Vagina (tissue), 2 donors: Measurements from ENCODE around the gene GFOD1.

Source experiments
- POLR2A ChIP-seq, 2 donors: fragments of 450-650 bp; IDR thresholded peaks; one replicate each; pipeline ENCODE4 v1.6.1; 2017; ENCODE audit warnings: antibody characterized with exemption in 2 of 2, mild to moderate bottlenecking in 2 of 2, moderate library complexity in 2 of 2
- TF ChIP-seq, protein P1 (sequence below), 3 experiments: fragments of 450-650 bp in 2 of 3; fragments of 200-600 bp in 1 of 3; sonication (generic) in 1 of 3; IDR thresholded peaks; one replicate each; pipeline ENCODE4 v1.5.1; 2017 to 2019; ENCODE audit warnings: antibody characterized with exemption in 3 of 3, mild to moderate bottlenecking in 2 of 3, moderate library complexity in 2 of 3

DNA sequence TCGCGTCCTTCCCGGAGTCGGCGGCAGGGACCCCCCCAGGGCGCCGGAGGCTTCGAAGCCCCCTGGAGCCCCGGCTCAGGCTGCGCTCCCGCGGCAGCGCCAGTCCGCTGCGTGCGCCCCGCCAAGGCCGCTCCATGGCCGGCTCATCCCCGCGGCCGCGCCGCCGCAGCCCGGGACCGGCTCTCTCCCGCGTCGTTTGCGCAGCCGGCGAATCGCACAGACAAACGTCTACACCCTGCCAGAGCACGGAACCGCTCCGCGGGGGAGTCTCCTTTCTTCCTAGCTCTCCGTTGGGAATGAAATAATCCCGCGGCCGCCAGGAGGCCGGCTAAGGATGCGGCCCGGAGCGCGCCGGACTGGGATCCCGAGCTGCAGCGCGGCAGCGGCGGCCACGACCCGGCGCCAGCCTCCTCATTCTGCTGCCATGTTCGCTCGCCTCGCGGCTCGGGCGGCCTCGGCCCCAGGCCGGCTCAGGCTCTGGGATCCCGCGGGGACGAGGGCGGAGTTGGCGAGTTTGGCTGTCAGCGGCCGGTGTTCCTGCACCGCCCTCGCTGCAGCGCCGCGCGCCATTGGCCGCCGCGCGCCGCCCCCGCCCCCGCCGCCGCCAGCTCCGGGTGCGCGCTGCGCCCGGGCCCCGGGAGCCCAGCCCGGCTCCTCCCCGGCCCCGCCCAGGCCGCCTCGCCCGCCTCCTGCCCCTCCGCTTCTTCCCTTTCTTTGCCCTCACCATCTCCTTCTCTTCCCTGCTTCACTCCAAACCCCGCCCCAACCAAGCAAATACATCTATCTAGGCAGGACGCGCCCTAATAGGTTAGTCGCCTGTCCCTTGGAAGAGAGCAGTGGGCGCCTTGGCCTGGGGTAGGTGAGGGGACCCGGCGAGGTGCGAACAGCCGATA lies at the start of gene GFOD1:
- TF ChIP-seq, protein P1, sequence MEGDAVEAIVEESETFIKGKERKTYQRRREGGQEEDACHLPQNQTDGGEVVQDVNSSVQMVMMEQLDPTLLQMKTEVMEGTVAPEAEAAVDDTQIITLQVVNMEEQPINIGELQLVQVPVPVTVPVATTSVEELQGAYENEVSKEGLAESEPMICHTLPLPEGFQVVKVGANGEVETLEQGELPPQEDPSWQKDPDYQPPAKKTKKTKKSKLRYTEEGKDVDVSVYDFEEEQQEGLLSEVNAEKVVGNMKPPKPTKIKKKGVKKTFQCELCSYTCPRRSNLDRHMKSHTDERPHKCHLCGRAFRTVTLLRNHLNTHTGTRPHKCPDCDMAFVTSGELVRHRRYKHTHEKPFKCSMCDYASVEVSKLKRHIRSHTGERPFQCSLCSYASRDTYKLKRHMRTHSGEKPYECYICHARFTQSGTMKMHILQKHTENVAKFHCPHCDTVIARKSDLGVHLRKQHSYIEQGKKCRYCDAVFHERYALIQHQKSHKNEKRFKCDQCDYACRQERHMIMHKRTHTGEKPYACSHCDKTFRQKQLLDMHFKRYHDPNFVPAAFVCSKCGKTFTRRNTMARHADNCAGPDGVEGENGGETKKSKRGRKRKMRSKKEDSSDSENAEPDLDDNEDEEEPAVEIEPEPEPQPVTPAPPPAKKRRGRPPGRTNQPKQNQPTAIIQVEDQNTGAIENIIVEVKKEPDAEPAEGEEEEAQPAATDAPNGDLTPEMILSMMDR (IDR thresholded peaks at IDR 0.05): no peak
- TF ChIP-seq POLR2A (IDR thresholded peaks at IDR 0.05): peak in 1 of 2 donors; percentile 76
